Fibroblast of peridontal ligament (primary cell): ENCODE results near the gene IL17RD.

Experiments
- DNase-seq: peaks from one replicate; pipeline ENCODE4 v3.0.0-alpha.2; 2010; ENCODE audit errors: extremely low read depth

IL17RD gene

GRCh38 chr3:57158813-57159738 is 6.1 kb downstream of the IL17RD start:
- DNase-seq, result no peak

- DNase-seq, result no peak
These were observed 6.8 kb downstream of the IL17RD start for GRCh38 chr3:57158325-57158724.

DNA sequence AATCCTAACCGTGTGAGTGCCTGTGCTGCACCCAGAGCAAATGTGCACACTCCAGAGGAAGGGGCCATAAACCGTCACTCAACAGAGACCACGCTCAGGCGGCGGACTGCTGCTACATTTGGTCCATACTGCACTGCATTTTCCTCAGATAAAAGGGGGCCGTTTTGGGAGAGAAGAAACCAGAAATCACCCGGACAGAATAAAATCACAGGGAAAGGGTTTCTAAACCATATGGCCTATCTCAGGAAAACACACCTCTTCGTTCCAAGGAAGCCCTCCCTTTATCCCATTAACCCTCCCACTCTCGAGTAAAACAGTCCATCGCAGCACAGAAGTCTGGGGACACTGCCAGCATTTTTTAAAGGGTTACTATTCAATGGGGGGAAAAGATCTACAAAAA is 7.6 kb downstream of the IL17RD start:
- no peak for DNase-seq

DNA sequence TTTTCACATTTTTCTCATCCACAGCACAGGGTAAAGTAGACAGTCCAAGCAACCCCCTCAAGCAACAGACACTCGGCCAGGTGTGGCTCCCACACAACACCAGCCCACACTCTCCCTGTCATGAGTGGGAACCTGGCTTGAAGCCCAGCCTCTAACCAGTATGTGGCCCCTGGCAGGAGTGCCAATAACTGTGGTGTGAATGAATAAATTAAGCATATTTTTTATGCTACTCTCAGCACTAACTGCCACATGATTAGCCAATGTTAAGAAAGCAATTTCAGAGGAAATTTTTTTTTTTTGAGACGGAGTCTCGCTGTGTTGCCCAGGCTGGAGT is 9.9 kb downstream of the IL17RD start:
- DNase-seq, result no peak

GRCh38 chr3:57154470-57155309 is 10.5 kb downstream of the IL17RD start:
- no peak for DNase-seq

GRCh38 chr3:57152151-57153143 is 12.7 kb downstream of the IL17RD start:
- DNase-seq, result no peak

DNA sequence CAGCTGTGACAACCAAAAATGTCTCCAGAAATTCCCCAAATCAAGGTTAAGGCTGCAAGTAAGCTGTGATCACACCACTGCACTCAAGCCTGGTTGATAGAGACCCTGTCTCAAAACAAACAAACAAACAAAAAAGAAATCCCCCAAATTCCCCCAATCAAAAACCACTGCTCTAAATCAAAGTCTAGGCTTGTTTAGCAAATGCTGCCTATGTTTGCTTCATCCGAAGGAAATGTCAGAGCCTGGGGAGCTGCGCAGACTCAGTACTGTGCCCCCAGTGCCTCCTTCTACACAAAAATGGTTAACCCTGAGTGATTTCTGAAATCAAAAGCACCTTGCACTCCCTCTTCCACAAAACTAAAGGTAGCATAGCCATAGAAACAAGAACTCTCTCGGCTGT is 13.4 kb downstream of the IL17RD start:
- DNase-seq, result no peak

GRCh38 chr3:57151021-57151449 is 14.1 kb downstream of the IL17RD start:
- DNase-seq, result no peak

- no peak for DNase-seq
These were observed 15.0 kb downstream of the IL17RD start for GRCh38 chr3:57150113-57150581.

GRCh38 chr3:57147071-57147470 is 18.1 kb downstream of the IL17RD start:
- no peak for DNase-seq

DNA sequence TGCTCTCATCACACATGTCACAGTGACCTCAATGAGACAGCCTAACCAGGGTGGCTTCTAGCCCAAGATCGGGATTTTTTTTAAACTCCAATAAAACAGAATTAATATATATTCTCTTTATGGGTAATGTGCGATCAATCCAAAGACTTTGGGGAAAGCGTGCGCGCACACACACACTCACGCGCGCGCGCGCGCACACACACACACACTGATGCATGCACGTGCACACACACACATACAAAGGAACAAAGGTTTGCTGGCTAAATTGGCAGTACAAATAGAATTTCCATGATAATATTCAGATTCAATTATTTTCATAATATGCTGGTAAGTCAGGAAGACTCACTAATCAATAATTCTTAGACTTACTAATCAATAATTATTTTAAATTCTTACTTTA is 19.3 kb downstream of the IL17RD start:
- DNase-seq, result no peak

- no peak for DNase-seq
These were observed 20.2 kb downstream of the IL17RD start for GRCh38 chr3:57144952-57145351.

GRCh38 chr3:57143886-57144459 is 21.2 kb downstream of the IL17RD start:
- no peak for DNase-seq

GRCh38 chr3:57142411-57142723 is 22.8 kb downstream of the IL17RD start:
- no peak for DNase-seq

DNA sequence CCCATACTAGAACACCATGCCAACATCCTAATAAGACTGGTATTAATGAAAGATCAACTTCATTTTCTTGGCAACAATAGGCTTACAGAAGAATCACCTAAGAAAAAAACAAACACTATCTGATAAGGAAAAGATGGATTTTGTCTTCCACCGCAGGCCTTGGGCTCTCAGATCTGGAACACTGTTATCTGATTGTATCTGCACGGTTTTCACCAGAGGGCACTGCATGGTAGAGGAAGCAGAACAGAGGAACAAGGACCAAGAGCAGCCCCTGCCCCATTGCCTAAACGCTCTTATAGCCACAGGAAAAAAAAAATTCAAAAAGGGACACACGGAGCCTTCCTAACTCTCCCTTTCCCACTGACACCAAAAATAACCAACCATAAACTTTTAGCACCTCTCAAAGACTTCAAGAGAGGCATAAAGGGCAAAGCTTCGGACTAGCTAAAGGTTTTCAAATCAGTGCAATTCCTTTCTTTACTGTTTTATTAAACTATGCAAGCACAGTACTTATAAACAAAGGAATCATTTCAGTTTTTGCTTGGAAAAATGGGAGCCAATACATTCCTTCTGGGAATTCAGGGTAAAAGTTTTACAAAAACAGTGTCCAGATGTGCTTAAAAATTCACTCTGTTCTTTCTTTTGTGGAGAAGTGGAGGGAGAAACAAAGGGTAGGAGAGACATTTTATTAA is 23.3 kb downstream of the IL17RD start:
- peak; percentile 14 for DNase-seq

DNA sequence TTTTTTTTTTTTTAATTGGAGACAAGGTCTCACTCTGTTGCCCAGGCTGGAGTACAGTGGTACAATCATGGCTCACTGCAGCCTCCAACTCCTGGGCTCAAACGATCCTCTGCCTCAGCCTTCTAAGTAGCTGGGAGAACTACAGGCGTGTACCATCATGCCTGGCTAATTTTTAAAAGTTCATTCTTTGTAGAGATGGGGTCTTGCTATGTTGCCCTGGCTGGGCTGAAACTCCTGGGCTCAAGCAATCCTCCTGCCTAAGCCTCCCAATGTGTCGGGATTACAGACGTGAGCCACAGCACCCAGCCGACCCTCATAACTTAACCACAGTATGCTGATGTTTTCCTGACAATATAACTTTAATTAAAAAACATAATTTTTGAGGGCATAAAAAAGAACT is 24.3 kb downstream of the IL17RD start:
- no peak for DNase-seq

- DNase-seq, result no peak
These were observed 29.0 kb downstream of the IL17RD start for GRCh38 chr3:57135964-57136719.

GRCh38 chr3:57133157-57133556 is 32.0 kb downstream of the IL17RD start:
- DNase-seq, result no peak

DNA sequence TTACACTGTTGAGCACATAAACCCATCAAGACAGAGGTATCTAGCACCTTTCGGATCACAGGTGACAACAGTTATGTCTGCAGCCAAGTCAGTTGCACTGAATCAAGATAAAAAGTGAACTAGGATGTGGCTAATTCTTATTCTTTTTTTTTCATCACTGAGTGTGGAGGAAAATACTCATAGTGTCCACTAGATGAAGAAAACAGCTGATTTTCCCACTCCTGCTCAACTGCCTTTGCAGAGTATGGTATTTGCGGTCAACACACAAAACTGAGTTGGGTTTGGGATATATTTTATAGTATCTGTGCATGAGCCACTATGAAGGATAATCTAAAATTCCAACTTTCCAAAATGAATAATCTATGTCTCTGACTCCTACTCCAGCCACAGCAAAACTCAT is 32.5 kb downstream of the IL17RD start:
- no peak for DNase-seq

DNA sequence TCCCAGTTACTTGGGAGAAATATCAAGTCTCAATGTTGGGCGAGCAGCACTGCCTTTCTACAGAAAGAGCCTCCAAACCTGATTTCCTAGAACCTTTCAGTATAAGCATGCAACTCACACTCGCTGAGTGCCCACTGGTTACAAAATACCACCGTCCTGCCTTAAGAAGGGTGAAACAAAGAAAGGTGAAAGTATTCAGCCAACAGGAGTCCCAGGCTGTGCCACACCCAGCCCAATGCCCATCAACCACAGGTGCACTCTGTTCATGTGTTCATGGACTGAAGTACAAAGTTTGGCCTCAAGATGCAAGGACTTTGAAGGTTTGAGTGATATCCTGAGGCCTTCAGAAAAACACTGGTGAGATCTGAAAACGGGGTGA is 34.0 kb downstream of the IL17RD start:
- no peak for DNase-seq
